GM12878 (cell line): ENCODE results near the gene GAB1. TPM values are rescaled to one million over a fixed set of nuclear protein-coding genes. Genes with fewer than 3 reads are reported as not detected.

Experiments
- ATAC-seq: fragments of 200-7000 bp; cut with Tn5 transposase; 3 replicates; pipeline ENCODE4 v1.9.1; 2020; ENCODE audit warnings: mild to moderate bottlenecking, moderate library complexity
- BruUV-seq: library from RNA; stranded (reverse); fragments of 400-500 nt; replicated peaks from 2 replicates; lab custom pipeline; 2021; lab: Mats Ljungman, UMichigan
- CTCF ChIA-PET: fragments of 300-600 bp; sonication (Branson Sonifier 250); formaldehyde crosslinking; extraction: SDS; loops from one replicate; lab custom pipeline; 2021; ENCODE audit warnings: inconsistent platforms; lab: Yijun Ruan, JAX
- POLR2A ChIA-PET: fragments of 350-600 bp; formaldehyde crosslinking; extraction: SDS; loops from one replicate; lab custom pipeline; 2021; ENCODE audit warnings: inconsistent platforms; lab: Charles Lee
- RAD21 ChIA-PET: fragments of 300-600 bp; sonication (Branson Sonifier 250); formaldehyde crosslinking; loops from one replicate; lab custom pipeline; 2023; ENCODE audit warnings: antibody characterized with exemption; ENCODE audit not compliant: unreplicated experiment; lab: Charles Lee
- SMC1A ChIA-PET: fragments of 300-600 bp; sonication (Branson Sonifier 250); formaldehyde crosslinking; loops from one replicate; lab custom pipeline; 2023; ENCODE audit not compliant: unreplicated experiment, uncharacterized antibody; lab: Charles Lee
- DNase-seq: peaks from one replicate; pipeline ENCODE4 v3.0.0-alpha.2; 2011; ENCODE audit warnings: low read depth, low spot score
- FAIRE-seq: peaks from 3 replicates; lab custom pipeline; 2011; peaks lifted over from hg19 to GRCh38; lab: Jason Lieb, UNC
- H2AFZ ChIP-seq: 2 replicates; pipeline ENCODE4 v1.6.0; 2011; ENCODE audit warnings: low read depth, low read length, control low read depth; ENCODE audit not compliant: control insufficient read depth
- H3K27ac ChIP-seq: 2 replicates; pipeline ENCODE4 v1.5.1; 2011; ENCODE audit warnings: control low read depth; ENCODE audit not compliant: control insufficient read depth, insufficient read depth
- H3K27me3 ChIP-seq, 2 experiments: replicated peaks in 1 of 2; 2 replicates each; pipeline versions ENCODE4 v1.6.0 to v1.6.1; 2011; ENCODE audit warnings: low read length in 1 of 2; ENCODE audit not compliant: control insufficient read depth in 2 of 2, insufficient read depth in 2 of 2
- H3K36me3 ChIP-seq, 2 experiments: 2 replicates each; pipeline ENCODE4 v1.5.1; 2011; ENCODE audit warnings: low read length in 1 of 2; ENCODE audit not compliant: control insufficient read depth in 2 of 2, insufficient read depth in 2 of 2
- H3K4me1 ChIP-seq: 2 replicates; pipeline ENCODE4 v1.6.1; 2011; ENCODE audit warnings: mild to moderate bottlenecking, low read length, moderate library complexity, mixed read lengths; ENCODE audit not compliant: control insufficient read depth, insufficient read depth
- H3K4me2 ChIP-seq: 2 replicates; pipeline ENCODE4 v1.6.0; 2011; ENCODE audit warnings: control low read depth; ENCODE audit not compliant: control insufficient read depth, insufficient read depth
- H3K4me3 ChIP-seq: fragments of 200-600 bp; sonication (generic); 2 replicates; pipeline ENCODE4 v1.5.1; 2016
- H3K79me2 ChIP-seq: 2 replicates; pipeline ENCODE4 v1.6.0; 2011; ENCODE audit warnings: low read length; ENCODE audit not compliant: control insufficient read depth, insufficient read depth
- H3K9ac ChIP-seq: 2 replicates; pipeline ENCODE4 v1.8.0; 2011; ENCODE audit warnings: low read length, control low read depth, mixed read lengths; ENCODE audit not compliant: control insufficient read depth, insufficient read depth
- H3K9me3 ChIP-seq: replicated peaks from 3 replicates; pipeline ENCODE4 v1.5.1; 2011; ENCODE audit warnings: mild to moderate bottlenecking, low read length; ENCODE audit not compliant: control insufficient read depth, insufficient read depth
- H4K20me1 ChIP-seq: 2 replicates; pipeline ENCODE4 v1.6.0; 2011; ENCODE audit not compliant: control insufficient read depth, insufficient read depth
- GABPA ChIP-seq: IDR thresholded peaks from 2 replicates; pipeline ENCODE4 v1.6.1; 2014; ENCODE audit warnings: antibody characterized with exemption, low read depth, mild to moderate bottlenecking, inconsistent platforms
- HCFC1 ChIP-seq: fragments of 150-350 bp; IDR thresholded peaks from 2 replicates; pipeline ENCODE4 v1.6.1; 2014; ENCODE audit warnings: low read length
- MTA3 ChIP-seq: IDR thresholded peaks from 2 replicates; pipeline ENCODE4 v1.6.1; 2012; ENCODE audit warnings: low read length, inconsistent platforms, borderline replicate concordance
- NFIC ChIP-seq: IDR thresholded peaks from 2 replicates; pipeline ENCODE4 v1.6.1; 2012; ENCODE audit warnings: low read depth, mild to moderate bottlenecking, inconsistent platforms, low read length, moderate library complexity
- NFYB ChIP-seq: IDR thresholded peaks from 2 replicates; pipeline ENCODE4 v1.6.1; 2011; ENCODE audit warnings: low read depth, mild to moderate bottlenecking, low read length, improper control_type of control experiment, moderate library complexity; ENCODE audit not compliant: insufficient read depth
- NRF1 ChIP-seq: conservative IDR thresholded peaks from 2 replicates; pipeline ENCODE4 v1.6.1; 2011; ENCODE audit warnings: mild to moderate bottlenecking, low read depth, low read length, improper control_type of control experiment
- POLR2AphosphoS5 ChIP-seq: IDR thresholded peaks from 2 replicates; pipeline ENCODE4 v1.6.1; 2011; ENCODE audit warnings: mild to moderate bottlenecking, low read length, inconsistent platforms
- RAD51 ChIP-seq: fragments of 450-650 bp; IDR thresholded peaks from 2 replicates; pipeline ENCODE4 v1.6.1; 2016; ENCODE audit warnings: moderate library complexity, mild to moderate bottlenecking, inconsistent platforms
- RB1 ChIP-seq: fragments of 450-650 bp; formaldehyde crosslinking; IDR thresholded peaks from 2 replicates; pipeline ENCODE4 v1.6.1; 2017; ENCODE audit warnings: mild to moderate bottlenecking, borderline replicate concordance
- SMARCA5 ChIP-seq: fragments of 450-650 bp; IDR thresholded peaks from 2 replicates; pipeline ENCODE4 v1.6.1; 2017; ENCODE audit warnings: mild to moderate bottlenecking
- TCF7 ChIP-seq: IDR thresholded peaks from 2 replicates; pipeline ENCODE4 v1.6.1; 2014; ENCODE audit warnings: antibody characterized with exemption, borderline replicate concordance
- ZBED1 ChIP-seq: IDR thresholded peaks from 2 replicates; pipeline ENCODE4 v1.6.1; 2016; ENCODE audit warnings: borderline replicate concordance
- WGBS: methylation state at CpG from one replicate; pipeline ENCODE4 v1.1.6; 2016; ENCODE audit warnings: low lambda C conversion rate; ENCODE audit not compliant: insufficient replicate concordance, insufficient coverage; ENCODE audit errors: missing lambda C conversion rate; 5-methylcytosine and 5-hydroxymethylcytosine counted together
- in situ Hi-C: fragments of 300-500 bp; cut with MboI; formaldehyde crosslinking; loops from 9 replicates; pipeline ENCODE4 v1.14.3; 2018; ENCODE audit warnings: mixed read lengths
- intact Hi-C: fragments of 100-400 bp; cut with micrococcal nuclease; formaldehyde crosslinking; loops from one replicate; pipeline ENCODE4 v1.14.2; 2022; ENCODE audit not compliant: unreplicated experiment
- polyA plus RNA-seq, 11 experiments: library from polyadenylated mRNA; depleted of rRNA in 4 of 11; unstranded in 6 of 11; stranded (reverse) in 5 of 11; fragments of >200 nt; fragmentation: Nextera tagmentation in 4 of 11; fragmentation: Illumina TruSeq in 1 of 11; extraction: Ambion mirVana in 4 of 11; extraction: Trizol in 1 of 11; gene quantifications; 1 replicate in 1 of 11; 2 replicates in 10 of 11; pipeline versions ENCODE4 v1.2.1 to v1.2.3, GENCODE V29; 2011 to 2016; ENCODE audit warnings: inconsistent platforms in 2 of 11, missing spikeins in 2 of 11, low read depth in 1 of 11
- total RNA-seq, 4 experiments: library from RNA; depleted of rRNA in 3 of 4; stranded (reverse); fragments of >200 nt in 3 of 4; fragmentation: Illumina TruSeq in 1 of 4; extraction: Trizol in 1 of 4; gene quantifications; 2 replicates each; pipeline versions ENCODE4 v1.2.1 to v1.2.3, GENCODE V29; 2013 to 2021
- TF ChIP-seq, protein P1 (sequence below): IDR thresholded peaks from 2 replicates; pipeline ENCODE4 v1.6.1; 2011; ENCODE audit warnings: mild to moderate bottlenecking, low read depth, low read length, moderate library complexity; ENCODE audit not compliant: insufficient replicate concordance
- TF ChIP-seq, protein P2 (sequence below): fragments of 450-650 bp; IDR thresholded peaks from 2 replicates; pipeline ENCODE4 v1.6.1; 2017; ENCODE audit warnings: mild to moderate bottlenecking, moderate library complexity
- TF ChIP-seq, protein P3 (sequence below): IDR thresholded peaks from 2 replicates; pipeline ENCODE4 v1.6.1; 2011; ENCODE audit warnings: borderline replicate concordance, low read depth, mild to moderate bottlenecking, moderate library complexity, mixed read lengths, low read length; ENCODE audit not compliant: insufficient read depth; ENCODE audit errors: extremely low read length

GAB1 gene
- total and polyA plus RNA-seq, 10 of the 15 experiments (the other 5 are each of a cell fraction or from before 2014, with no cell fraction given): 0.37 to 5.3 (median 3.2) TPM

DNA sequence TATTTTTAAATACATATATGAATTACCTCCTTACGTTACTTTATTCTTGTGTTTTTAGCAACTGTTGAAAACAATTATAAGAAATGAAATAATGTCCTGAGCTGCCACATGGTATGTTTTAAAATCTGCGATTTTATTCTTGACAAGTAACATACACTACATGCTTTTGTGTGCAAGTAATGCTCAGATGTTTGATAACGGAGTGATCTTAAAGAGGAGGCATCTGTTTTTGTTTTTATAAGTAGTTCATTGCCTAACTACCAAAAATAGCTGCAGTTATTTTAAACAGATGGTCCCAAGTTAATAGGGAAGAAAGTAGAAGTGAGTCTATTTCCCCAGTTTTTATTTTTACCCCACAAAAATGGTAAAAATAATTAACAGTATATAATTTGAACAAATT lies 55.2 kb downstream of the GAB1 start:
- BruUV-seq: no TSS peak
- no peak overlapping the region for H2AFZ ChIP-seq
- H3K36me3 ChIP-seq: no peaks in the 10 kb centered on the region
- no peak overlapping the region for H3K4me3 ChIP-seq
- ChIA-PET CTCF (interaction anchor here (1.3 to 5.5 kb wide), 5 partner anchors 9 to 54 kb away, joined by 3 to 39 read pairs (median 9); partner anchors contain the start of gene GAB1), POLR2A (interaction anchor here (1.9 kb wide), 1 partner anchor 15 kb away, joined by 4 read pairs; no protein-coding TSS in a partner anchor), SMC1A (interaction anchor here (0.7 to 11.0 kb wide), 10 partner anchors 11 to 189 kb away, joined by 3 to 204 read pairs (median 3); no protein-coding TSS in a partner anchor), RAD21 (interaction anchor here (1.0 kb wide), 1 partner anchor 15 kb away, joined by 4 read pairs; no protein-coding TSS in a partner anchor)
- DNase-seq (no peak), FAIRE-seq (no peak), ATAC-seq (no peak)
- 59% methylated on average over 3 of the region's 3 CpGs for WGBS
- H3K4me1 ChIP-seq: no peaks in the 10 kb centered on the region
- in situ Hi-C loops (no loop called here), intact Hi-C loops (no loop called here)
- no peak overlapping the region for H3K27ac ChIP-seq
- TF ChIP-seq ZBED1 (no peak), SMARCA5 (no peak), RB1 (no peak), NFIC (no peak), HCFC1 (no peak), NRF1 (no peak), GABPA (no peak), RAD51 (no peak), POLR2AphosphoS5 (no peak), MTA3 (no peak), NFYB (no peak), TCF7 (no peak)
- TF ChIP-seq, protein P1, sequence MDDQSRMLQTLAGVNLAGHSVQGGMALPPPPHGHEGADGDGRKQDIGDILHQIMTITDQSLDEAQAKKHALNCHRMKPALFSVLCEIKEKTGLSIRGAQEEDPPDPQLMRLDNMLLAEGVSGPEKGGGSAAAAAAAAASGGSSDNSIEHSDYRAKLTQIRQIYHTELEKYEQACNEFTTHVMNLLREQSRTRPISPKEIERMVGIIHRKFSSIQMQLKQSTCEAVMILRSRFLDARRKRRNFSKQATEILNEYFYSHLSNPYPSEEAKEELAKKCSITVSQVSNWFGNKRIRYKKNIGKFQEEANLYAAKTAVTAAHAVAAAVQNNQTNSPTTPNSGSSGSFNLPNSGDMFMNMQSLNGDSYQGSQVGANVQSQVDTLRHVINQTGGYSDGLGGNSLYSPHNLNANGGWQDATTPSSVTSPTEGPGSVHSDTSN: no peak
- TF ChIP-seq, protein P2, sequence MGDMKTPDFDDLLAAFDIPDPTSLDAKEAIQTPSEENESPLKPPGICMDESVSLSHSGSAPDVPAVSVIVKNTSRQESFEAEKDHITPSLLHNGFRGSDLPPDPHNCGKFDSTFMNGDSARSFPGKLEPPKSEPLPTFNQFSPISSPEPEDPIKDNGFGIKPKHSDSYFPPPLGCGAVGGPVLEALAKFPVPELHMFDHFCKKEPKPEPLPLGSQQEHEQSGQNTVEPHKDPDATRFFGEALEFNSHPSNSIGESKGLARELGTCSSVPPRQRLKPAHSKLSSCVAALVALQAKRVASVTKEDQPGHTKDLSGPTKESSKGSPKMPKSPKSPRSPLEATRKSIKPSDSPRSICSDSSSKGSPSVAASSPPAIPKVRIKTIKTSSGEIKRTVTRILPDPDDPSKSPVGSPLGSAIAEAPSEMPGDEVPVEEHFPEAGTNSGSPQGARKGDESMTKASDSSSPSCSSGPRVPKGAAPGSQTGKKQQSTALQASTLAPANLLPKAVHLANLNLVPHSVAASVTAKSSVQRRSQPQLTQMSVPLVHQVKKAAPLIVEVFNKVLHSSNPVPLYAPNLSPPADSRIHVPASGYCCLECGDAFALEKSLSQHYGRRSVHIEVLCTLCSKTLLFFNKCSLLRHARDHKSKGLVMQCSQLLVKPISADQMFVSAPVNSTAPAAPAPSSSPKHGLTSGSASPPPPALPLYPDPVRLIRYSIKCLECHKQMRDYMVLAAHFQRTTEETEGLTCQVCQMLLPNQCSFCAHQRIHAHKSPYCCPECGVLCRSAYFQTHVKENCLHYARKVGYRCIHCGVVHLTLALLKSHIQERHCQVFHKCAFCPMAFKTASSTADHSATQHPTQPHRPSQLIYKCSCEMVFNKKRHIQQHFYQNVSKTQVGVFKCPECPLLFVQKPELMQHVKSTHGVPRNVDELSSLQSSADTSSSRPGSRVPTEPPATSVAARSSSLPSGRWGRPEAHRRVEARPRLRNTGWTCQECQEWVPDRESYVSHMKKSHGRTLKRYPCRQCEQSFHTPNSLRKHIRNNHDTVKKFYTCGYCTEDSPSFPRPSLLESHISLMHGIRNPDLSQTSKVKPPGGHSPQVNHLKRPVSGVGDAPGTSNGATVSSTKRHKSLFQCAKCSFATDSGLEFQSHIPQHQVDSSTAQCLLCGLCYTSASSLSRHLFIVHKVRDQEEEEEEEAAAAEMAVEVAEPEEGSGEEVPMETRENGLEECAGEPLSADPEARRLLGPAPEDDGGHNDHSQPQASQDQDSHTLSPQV: no peak
- TF ChIP-seq, protein P3, sequence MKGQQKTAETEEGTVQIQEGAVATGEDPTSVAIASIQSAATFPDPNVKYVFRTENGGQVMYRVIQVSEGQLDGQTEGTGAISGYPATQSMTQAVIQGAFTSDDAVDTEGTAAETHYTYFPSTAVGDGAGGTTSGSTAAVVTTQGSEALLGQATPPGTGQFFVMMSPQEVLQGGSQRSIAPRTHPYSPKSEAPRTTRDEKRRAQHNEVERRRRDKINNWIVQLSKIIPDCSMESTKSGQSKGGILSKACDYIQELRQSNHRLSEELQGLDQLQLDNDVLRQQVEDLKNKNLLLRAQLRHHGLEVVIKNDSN: no peak
- no peaks in the 10 kb centered on the region for H4K20me1 ChIP-seq
- H3K27me3 ChIP-seq: no peaks in the 10 kb centered on the region
- H3K9ac ChIP-seq: no peak overlapping the region
- H3K79me2 ChIP-seq: no peaks in the 10 kb centered on the region
- H3K4me2 ChIP-seq: no peak overlapping the region
- H3K9me3 ChIP-seq: no peaks in the 10 kb centered on the region
